PC-3 (cell line): ENCODE results near the gene GRAMD2A. TPM values are rescaled to one million over a fixed set of nuclear protein-coding genes. Genes with fewer than 3 reads are reported as not detected.

Experiments
- ATAC-seq: fragments of 200-7000 bp; cut with Tn5 transposase; 2 replicates; pipeline ENCODE4 v1.9.1; 2020; ENCODE audit warnings: mild to moderate bottlenecking, moderate library complexity
- BruUV-seq: library from RNA; stranded (reverse); fragments of 400-500 nt; replicated peaks from 2 replicates; lab custom pipeline; 2021; lab: Mats Ljungman, UMichigan
- CTCF ChIA-PET: fragments of 300-600 bp; sonication (Branson Sonifier 250); formaldehyde crosslinking; loops from one replicate; lab custom pipeline; 2022; ENCODE audit warnings: antibody characterized with exemption; lab: Charles Lee
- POLR2A ChIA-PET: fragments of 300-600 bp; sonication (Branson Sonifier 250); formaldehyde crosslinking; loops from one replicate; lab custom pipeline; 2022; ENCODE audit warnings: antibody characterized with exemption; ENCODE audit not compliant: unreplicated experiment; lab: Charles Lee
- DNase-seq: peaks from one replicate; pipeline ENCODE4 v3.0.0-alpha.2; 2015
- H2AFZ ChIP-seq: fragments of 300-600 bp; sonication (generic); 2 replicates; pipeline ENCODE4 v1.6.0; 2016; ENCODE audit warnings: antibody characterized with exemption, low read length
- H3F3A ChIP-seq: fragments of 300-600 bp; sonication (generic); one replicate; pipeline ENCODE4 v1.6.0; 2017; ENCODE audit warnings: antibody characterized with exemption, low read length, control low read depth, mild to moderate bottlenecking; ENCODE audit not compliant: unreplicated experiment
- H3K27ac ChIP-seq: fragments of 300-600 bp; sonication (generic); 2 replicates; pipeline ENCODE4 v1.5.1; 2016; ENCODE audit warnings: mild to moderate bottlenecking, low read length
- H3K27me3 ChIP-seq: fragments of 300-600 bp; sonication (generic); 2 replicates; pipeline ENCODE4 v1.6.1; 2016; ENCODE audit warnings: low read length, mixed read lengths
- H3K36me3 ChIP-seq: fragments of 300-600 bp; sonication (generic); 2 replicates; pipeline ENCODE4 v1.6.1; 2016; ENCODE audit warnings: low read depth, mixed run types, low read length, mixed read lengths
- H3K4me1 ChIP-seq: fragments of 300-600 bp; sonication (generic); 2 replicates; pipeline ENCODE4 v1.5.1; 2016; ENCODE audit warnings: low read length; ENCODE audit not compliant: insufficient read depth
- H3K4me2 ChIP-seq: fragments of 300-600 bp; sonication (generic); 2 replicates; pipeline ENCODE4 v1.6.0; 2016; ENCODE audit warnings: low read length
- H3K4me3 ChIP-seq: fragments of 300-600 bp; sonication (generic); 2 replicates; pipeline ENCODE4 v1.5.1; 2016; ENCODE audit warnings: mild to moderate bottlenecking, low read length, mixed read lengths
- H3K79me2 ChIP-seq: fragments of 300-600 bp; sonication (generic); 2 replicates; pipeline ENCODE4 v1.6.1; 2017; ENCODE audit warnings: low read length, mixed read lengths
- H3K9ac ChIP-seq: fragments of 300-600 bp; sonication (generic); 2 replicates; pipeline ENCODE4 v1.6.0; 2016; ENCODE audit warnings: mild to moderate bottlenecking, low read length
- H3K9me2 ChIP-seq: fragments of 300-600 bp; sonication (generic); replicated peaks from 2 replicates; pipeline ENCODE4 v1.6.1; 2016; ENCODE audit warnings: mixed run types, low read length, mixed read lengths
- H3K9me3 ChIP-seq: fragments of 300-600 bp; sonication (generic); 2 replicates; pipeline ENCODE4 v1.6.1; 2016; ENCODE audit warnings: low read length, mixed read lengths
- H4K20me1 ChIP-seq: fragments of 300-600 bp; sonication (generic); 2 replicates; pipeline ENCODE4 v1.6.1; 2016; ENCODE audit warnings: low read length, mixed read lengths
- CTCF ChIP-seq: fragments of 300-600 bp; sonication (generic); conservative IDR thresholded peaks from 2 replicates; pipeline ENCODE4 v1.5.1; 2017; ENCODE audit warnings: antibody characterized with exemption, low read depth, mild to moderate bottlenecking, low read length
- EZH2 ChIP-seq: fragments of 300-600 bp; sonication (generic); IDR thresholded peaks from one replicate; pipeline ENCODE4 v1.6.1; 2017; ENCODE audit warnings: antibody characterized with exemption, mild to moderate bottlenecking, low read length; ENCODE audit not compliant: unreplicated experiment
- EZH2phosphoT487 ChIP-seq: fragments of 300-600 bp; sonication (generic); IDR thresholded peaks from 2 replicates; pipeline ENCODE4 v1.6.1; 2018; ENCODE audit warnings: mild to moderate bottlenecking, antibody characterized with exemption, low read length, borderline replicate concordance
- intact Hi-C: fragments of 100-400 bp; cut with micrococcal nuclease; formaldehyde crosslinking; loops from 2 replicates; pipeline ENCODE4 v1.9.0; 2023
- total RNA-seq: library from RNA; depleted of rRNA; stranded (reverse); fragments of >200 nt; gene quantifications from 2 replicates; pipeline ENCODE4 v1.2.3, GENCODE V29; 2014

The GRAMD2A gene
- total RNA-seq, 1 experiment from 2014 or later, result 0.07 TPM

- H3K9me2 ChIP-seq, result no peaks in the 10 kb centered on the region
- no peaks in the 10 kb centered on the region for H3K9me3 ChIP-seq
- POLR2A ChIA-PET, result no interaction called here
- H3K4me2 ChIP-seq, result no peak overlapping the region
- DNase-seq, result no peak
- H3K9ac ChIP-seq, result no peak overlapping the region
- H3K36me3 ChIP-seq, result peaks cover 96% of the 10 kb centered on the region
- H3K4me3 ChIP-seq, result no peak overlapping the region
- H3K4me1 ChIP-seq, result no peaks in the 10 kb centered on the region
- no peak overlapping the region for H3K27ac ChIP-seq
- TF ChIP-seq EZH2 (no peak), EZH2phosphoT487 (no peak), CTCF (no peak)
- H3K27me3 ChIP-seq, result no peaks in the 10 kb centered on the region
- H3K79me2 ChIP-seq, result peaks cover 46% of the 10 kb centered on the region
- H3F3A ChIP-seq, result peaks cover 28% of the 10 kb centered on the region
- ATAC-seq, result no peak
- BruUV-seq, result no TSS peak
- H2AFZ ChIP-seq, result no peak overlapping the region
- intact Hi-C loops, result no loop called here
- CTCF ChIA-PET, result no interaction called here
- peaks cover 81% of the 10 kb centered on the region for H4K20me1 ChIP-seq
Observed at GRCh38 chr15:72207558-72208085, 10.0 kb upstream of the GRAMD2A start.

GRCh38 chr15:72206677-72207000 is 9.1 kb upstream of the GRAMD2A start:
- ChIA-PET POLR2A (no interaction called here), CTCF (no interaction called here)
- intact Hi-C loops, result no loop called here
- BruUV-seq, result no TSS peak
- no peak overlapping the region for H3K27ac ChIP-seq
- no peaks in the 10 kb centered on the region for H3K9me3 ChIP-seq
- H3K27me3 ChIP-seq, result no peaks in the 10 kb centered on the region
- H3F3A ChIP-seq, result peaks cover 38% of the 10 kb centered on the region
- no peak overlapping the region for H2AFZ ChIP-seq
- no peak overlapping the region for H3K9ac ChIP-seq
- peaks cover 36% of the 10 kb centered on the region for H3K79me2 ChIP-seq
- TF ChIP-seq EZH2phosphoT487 (no peak), EZH2 (no peak), CTCF (no peak)
- H4K20me1 ChIP-seq, result peaks cover 83% of the 10 kb centered on the region
- H3K4me3 ChIP-seq, result no peak overlapping the region
- no peaks in the 10 kb centered on the region for H3K4me1 ChIP-seq
- DNase-seq, result no peak
- ATAC-seq, result no peak
- H3K9me2 ChIP-seq, result no peaks in the 10 kb centered on the region
- H3K4me2 ChIP-seq, result no peak overlapping the region
- H3K36me3 ChIP-seq, result peaks cover 96% of the 10 kb centered on the region

GRCh38 chr15:72205896-72206676 is 8.5 kb upstream of the GRAMD2A start:
- POLR2A ChIA-PET, result no interaction called here
- H3K79me2 ChIP-seq, result peaks cover 31% of the 10 kb centered on the region; the same call in 1 of the 2 replicates

More at GRCh38 chr15:72205896-72206676, 8.5 kb upstream of the GRAMD2A start:
- H3K4me1 ChIP-seq, result no peaks in the 10 kb centered on the region
- H3K27ac ChIP-seq, result no peak overlapping the region
- peaks cover 96% of the 10 kb centered on the region for H3K36me3 ChIP-seq
- CTCF ChIA-PET, result no interaction called here
- no peak overlapping the region for H2AFZ ChIP-seq
- H3F3A ChIP-seq, result peaks cover 40% of the 10 kb centered on the region
- H3K27me3 ChIP-seq, result no peaks in the 10 kb centered on the region
- TF ChIP-seq CTCF (no peak), EZH2phosphoT487 (no peak), EZH2 (no peak)
- no peak overlapping the region for H3K4me3 ChIP-seq
- ATAC-seq, result no peak
- TSS peak; percentile 3 for BruUV-seq
- H4K20me1 ChIP-seq, result peaks cover 83% of the 10 kb centered on the region
- no peaks in the 10 kb centered on the region for H3K9me3 ChIP-seq
- H3K9me2 ChIP-seq, result no peaks in the 10 kb centered on the region
- H3K4me2 ChIP-seq, result no peak overlapping the region
- no peak for DNase-seq
- intact Hi-C loops, result no loop called here
- no peak overlapping the region for H3K9ac ChIP-seq
